ENCODE data around the gene RCC1.

DNA sequence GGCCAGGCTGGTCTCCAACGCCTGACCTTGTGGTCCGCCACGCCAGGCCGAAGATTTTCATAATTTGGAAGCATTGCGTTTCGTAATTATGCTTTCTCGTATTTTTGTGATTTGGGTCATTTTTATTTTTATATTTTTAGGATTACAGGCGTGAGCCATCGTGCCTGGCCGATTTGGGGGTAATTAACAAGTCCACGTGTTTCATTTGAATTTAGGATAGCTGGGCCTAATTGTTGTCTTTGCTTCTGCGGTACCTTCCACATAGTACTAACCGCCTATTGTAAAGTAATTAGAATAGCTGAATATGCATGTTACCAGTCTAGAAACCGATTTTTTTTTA lies 1.0 kb downstream of the RCC1 start:
- TF ChIP-seq POLR2AphosphoS5 (IDR thresholded peaks at IDR 0.05), result no peak
- TF ChIP-seq, protein P1, sequence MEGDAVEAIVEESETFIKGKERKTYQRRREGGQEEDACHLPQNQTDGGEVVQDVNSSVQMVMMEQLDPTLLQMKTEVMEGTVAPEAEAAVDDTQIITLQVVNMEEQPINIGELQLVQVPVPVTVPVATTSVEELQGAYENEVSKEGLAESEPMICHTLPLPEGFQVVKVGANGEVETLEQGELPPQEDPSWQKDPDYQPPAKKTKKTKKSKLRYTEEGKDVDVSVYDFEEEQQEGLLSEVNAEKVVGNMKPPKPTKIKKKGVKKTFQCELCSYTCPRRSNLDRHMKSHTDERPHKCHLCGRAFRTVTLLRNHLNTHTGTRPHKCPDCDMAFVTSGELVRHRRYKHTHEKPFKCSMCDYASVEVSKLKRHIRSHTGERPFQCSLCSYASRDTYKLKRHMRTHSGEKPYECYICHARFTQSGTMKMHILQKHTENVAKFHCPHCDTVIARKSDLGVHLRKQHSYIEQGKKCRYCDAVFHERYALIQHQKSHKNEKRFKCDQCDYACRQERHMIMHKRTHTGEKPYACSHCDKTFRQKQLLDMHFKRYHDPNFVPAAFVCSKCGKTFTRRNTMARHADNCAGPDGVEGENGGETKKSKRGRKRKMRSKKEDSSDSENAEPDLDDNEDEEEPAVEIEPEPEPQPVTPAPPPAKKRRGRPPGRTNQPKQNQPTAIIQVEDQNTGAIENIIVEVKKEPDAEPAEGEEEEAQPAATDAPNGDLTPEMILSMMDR (IDR thresholded peaks at IDR 0.05), result no peak
- no peak for TF ChIP-seq EP300 (IDR thresholded peaks at IDR 0.05)
